ENCODE measurements around the gene IL1RAP.
"Not testable (repeated sequence)": the region's sequence is repeated elsewhere in the genome, so short reads cannot be mapped to it uniquely, and the experiment has no call there.

Gene IL1RAP

GRCh38 chr3:190513409-190514370, at the start of gene IL1RAP:
Gene IL1RAP (plus strand): TSS chr3:190514085. CDS start chr3:190564290, 50,205 bp downstream.
- peak in 57 of 58 donors; percentile 29 to 95 (median 78) for DNase-seq

- no peak for DNase-seq
These were observed 46.0 kb upstream of the IL1RAP start for GRCh38 chr3:190467922-190468321.

GRCh38 chr3:190473261-190473660, 40.6 kb upstream of the IL1RAP start:
- not testable (repeated sequence) for DNase-seq

- no peak for DNase-seq
These were observed 32.1 kb upstream of the IL1RAP start for GRCh38 chr3:190481779-190482178.

- DNase-seq = no peak
These were observed 27.9 kb upstream of the IL1RAP start for GRCh38 chr3:190485830-190486532.

- DNase-seq = peak in 4 of 58 donors; percentile 13 to 56 (median 20)
These were observed 27.4 kb upstream of the IL1RAP start for GRCh38 chr3:190486533-190486864.

GRCh38 chr3:190486908-190487607, 26.8 kb upstream of the IL1RAP start:
- DNase-seq = peak in 2 of 58 donors; percentile 17 to 19

- DNase-seq = no peak
These were observed 22.3 kb upstream of the IL1RAP start for GRCh38 chr3:190491533-190492054.

- no peak for DNase-seq
These were observed 21.8 kb upstream of the IL1RAP start for GRCh38 chr3:190492129-190492528.

GRCh38 chr3:190492966-190493365, 20.9 kb upstream of the IL1RAP start:
- no peak for DNase-seq

GRCh38 chr3:190494907-190495306, 19.0 kb upstream of the IL1RAP start:
- no peak for DNase-seq

- DNase-seq = no peak
These were observed 18.5 kb upstream of the IL1RAP start for GRCh38 chr3:190495354-190495753.

GRCh38 chr3:190495796-190496195, 18.1 kb upstream of the IL1RAP start:
- DNase-seq = no peak

GRCh38 chr3:190496859-190497258, 17.0 kb upstream of the IL1RAP start:
- no peak for DNase-seq

GRCh38 chr3:190497811-190498210, 16.1 kb upstream of the IL1RAP start:
- DNase-seq = peak in 3 of 58 donors; percentile 2 to 21 (median 3)

- DNase-seq = no peak
These were observed 15.6 kb upstream of the IL1RAP start for GRCh38 chr3:190498293-190498692.

- no peak for DNase-seq
These were observed 14.8 kb upstream of the IL1RAP start for GRCh38 chr3:190499122-190499521.

GRCh38 chr3:190502946-190503345, 10.9 kb upstream of the IL1RAP start:
- DNase-seq = no peak

GRCh38 chr3:190504354-190505125, 9.3 kb upstream of the IL1RAP start:
- peak in 1 of 58 donors; percentile 14 for DNase-seq

- DNase-seq = no peak
These were observed 8.4 kb upstream of the IL1RAP start for GRCh38 chr3:190505381-190506003.

Measured in anterior cingulate cortex (tissue), 58 donors.